Breast epithelium (tissue), 3 donors: ENCODE results near the gene OPCML.

Experiments used
- POLR2A ChIP-seq: fragments of 450-650 bp; IDR thresholded peaks from one replicate; pipeline ENCODE4 v1.6.1; 2016; ENCODE audit warnings: antibody characterized with exemption, mild to moderate bottlenecking, moderate library complexity
- POLR2AphosphoS5 ChIP-seq, 3 donors: sonication (generic); formaldehyde crosslinking; IDR thresholded peaks; one replicate each; pipeline ENCODE4 v1.6.1; 2017; ENCODE audit warnings: antibody characterized with exemption in 3 of 3
- TF ChIP-seq, protein P1 (sequence below), 3 donors: fragments of 450-650 bp; IDR thresholded peaks; one replicate each; pipeline ENCODE4 v1.5.1; 2016 to 2017; ENCODE audit warnings: antibody characterized with exemption in 3 of 3, mild to moderate bottlenecking in 3 of 3, moderate library complexity in 3 of 3

DNA sequence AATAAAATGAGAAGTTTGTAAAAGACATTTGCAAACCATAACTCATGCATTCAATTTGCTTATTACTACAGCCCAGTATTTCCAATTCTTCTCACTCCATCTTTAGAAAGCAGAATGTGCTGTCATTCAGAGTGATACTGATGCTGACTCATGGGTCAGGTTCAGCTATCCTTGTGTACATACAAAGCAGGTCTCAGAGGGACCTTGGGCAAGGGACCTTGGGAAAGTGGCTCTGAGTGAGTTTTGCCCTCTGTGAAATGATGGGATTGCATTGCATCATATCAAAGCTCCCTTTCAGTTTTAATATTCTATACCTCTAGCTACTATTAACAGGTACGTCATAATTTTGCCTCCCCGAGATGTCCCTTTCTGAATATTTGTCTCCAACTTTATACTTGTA lies 848.7 kb downstream of the OPCML start:
- TF ChIP-seq, protein P1, sequence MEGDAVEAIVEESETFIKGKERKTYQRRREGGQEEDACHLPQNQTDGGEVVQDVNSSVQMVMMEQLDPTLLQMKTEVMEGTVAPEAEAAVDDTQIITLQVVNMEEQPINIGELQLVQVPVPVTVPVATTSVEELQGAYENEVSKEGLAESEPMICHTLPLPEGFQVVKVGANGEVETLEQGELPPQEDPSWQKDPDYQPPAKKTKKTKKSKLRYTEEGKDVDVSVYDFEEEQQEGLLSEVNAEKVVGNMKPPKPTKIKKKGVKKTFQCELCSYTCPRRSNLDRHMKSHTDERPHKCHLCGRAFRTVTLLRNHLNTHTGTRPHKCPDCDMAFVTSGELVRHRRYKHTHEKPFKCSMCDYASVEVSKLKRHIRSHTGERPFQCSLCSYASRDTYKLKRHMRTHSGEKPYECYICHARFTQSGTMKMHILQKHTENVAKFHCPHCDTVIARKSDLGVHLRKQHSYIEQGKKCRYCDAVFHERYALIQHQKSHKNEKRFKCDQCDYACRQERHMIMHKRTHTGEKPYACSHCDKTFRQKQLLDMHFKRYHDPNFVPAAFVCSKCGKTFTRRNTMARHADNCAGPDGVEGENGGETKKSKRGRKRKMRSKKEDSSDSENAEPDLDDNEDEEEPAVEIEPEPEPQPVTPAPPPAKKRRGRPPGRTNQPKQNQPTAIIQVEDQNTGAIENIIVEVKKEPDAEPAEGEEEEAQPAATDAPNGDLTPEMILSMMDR (IDR thresholded peaks at IDR 0.05) = no peak
- TF ChIP-seq POLR2A = no peak
- no peak for TF ChIP-seq POLR2AphosphoS5 (IDR thresholded peaks at IDR 0.05)
